GM12878 (cell line): ENCODE results near the gene CDH4. TPM values are rescaled to one million over a fixed set of nuclear protein-coding genes. Genes with fewer than 3 reads are reported as not detected.

Source experiments
- ATAC-seq: fragments of 200-7000 bp; cut with Tn5 transposase; 3 replicates; pipeline ENCODE4 v1.9.1; 2020; ENCODE audit warnings: mild to moderate bottlenecking, moderate library complexity
- BruUV-seq: library from RNA; stranded (reverse); fragments of 400-500 nt; replicated peaks from 2 replicates; lab custom pipeline; 2021; lab: Mats Ljungman, UMichigan
- CTCF ChIA-PET: fragments of 300-600 bp; sonication (Branson Sonifier 250); formaldehyde crosslinking; extraction: SDS; loops from one replicate; lab custom pipeline; 2021; ENCODE audit warnings: inconsistent platforms; lab: Yijun Ruan, JAX
- POLR2A ChIA-PET: fragments of 350-600 bp; formaldehyde crosslinking; extraction: SDS; loops from one replicate; lab custom pipeline; 2021; ENCODE audit warnings: inconsistent platforms; lab: Charles Lee
- RAD21 ChIA-PET: fragments of 300-600 bp; sonication (Branson Sonifier 250); formaldehyde crosslinking; loops from one replicate; lab custom pipeline; 2023; ENCODE audit warnings: antibody characterized with exemption; ENCODE audit not compliant: unreplicated experiment; lab: Charles Lee
- SMC1A ChIA-PET: fragments of 300-600 bp; sonication (Branson Sonifier 250); formaldehyde crosslinking; loops from one replicate; lab custom pipeline; 2023; ENCODE audit not compliant: unreplicated experiment, uncharacterized antibody; lab: Charles Lee
- DNase-seq: peaks from one replicate; pipeline ENCODE4 v3.0.0-alpha.2; 2011; ENCODE audit warnings: low read depth, low spot score
- FAIRE-seq: peaks from 3 replicates; lab custom pipeline; 2011; peaks lifted over from hg19 to GRCh38; lab: Jason Lieb, UNC
- H2AFZ ChIP-seq: 2 replicates; pipeline ENCODE4 v1.6.0; 2011; ENCODE audit warnings: low read depth, low read length, control low read depth; ENCODE audit not compliant: control insufficient read depth
- H3K27ac ChIP-seq: 2 replicates; pipeline ENCODE4 v1.5.1; 2011; ENCODE audit warnings: control low read depth; ENCODE audit not compliant: control insufficient read depth, insufficient read depth
- H3K27me3 ChIP-seq, 2 experiments: replicated peaks in 1 of 2; 2 replicates each; pipeline versions ENCODE4 v1.6.0 to v1.6.1; 2011; ENCODE audit warnings: low read length in 1 of 2; ENCODE audit not compliant: control insufficient read depth in 2 of 2, insufficient read depth in 2 of 2
- H3K36me3 ChIP-seq, 2 experiments: 2 replicates each; pipeline ENCODE4 v1.5.1; 2011; ENCODE audit warnings: low read length in 1 of 2; ENCODE audit not compliant: control insufficient read depth in 2 of 2, insufficient read depth in 2 of 2
- H3K4me1 ChIP-seq: 2 replicates; pipeline ENCODE4 v1.6.1; 2011; ENCODE audit warnings: mild to moderate bottlenecking, low read length, moderate library complexity, mixed read lengths; ENCODE audit not compliant: control insufficient read depth, insufficient read depth
- H3K4me2 ChIP-seq: 2 replicates; pipeline ENCODE4 v1.6.0; 2011; ENCODE audit warnings: control low read depth; ENCODE audit not compliant: control insufficient read depth, insufficient read depth
- H3K4me3 ChIP-seq: fragments of 200-600 bp; sonication (generic); 2 replicates; pipeline ENCODE4 v1.5.1; 2016
- H3K79me2 ChIP-seq: 2 replicates; pipeline ENCODE4 v1.6.0; 2011; ENCODE audit warnings: low read length; ENCODE audit not compliant: control insufficient read depth, insufficient read depth
- H3K9ac ChIP-seq: 2 replicates; pipeline ENCODE4 v1.8.0; 2011; ENCODE audit warnings: low read length, control low read depth, mixed read lengths; ENCODE audit not compliant: control insufficient read depth, insufficient read depth
- H3K9me3 ChIP-seq: replicated peaks from 3 replicates; pipeline ENCODE4 v1.5.1; 2011; ENCODE audit warnings: mild to moderate bottlenecking, low read length; ENCODE audit not compliant: control insufficient read depth, insufficient read depth
- H4K20me1 ChIP-seq: 2 replicates; pipeline ENCODE4 v1.6.0; 2011; ENCODE audit not compliant: control insufficient read depth, insufficient read depth
- BRCA1 ChIP-seq: IDR thresholded peaks from 2 replicates; pipeline ENCODE4 v1.6.1; 2011; ENCODE audit warnings: low read depth, low read length, improper control_type of control experiment
- HDAC6 ChIP-seq: fragments of 200-600 bp; sonication (generic); IDR thresholded peaks from one replicate; pipeline ENCODE4 v1.8.0; 2017; ENCODE audit warnings: antibody characterized with exemption; ENCODE audit not compliant: unreplicated experiment
- KDM1A ChIP-seq: fragments of 200-600 bp; sonication (generic); IDR thresholded peaks from 2 replicates; pipeline ENCODE4 v1.6.1; 2016; ENCODE audit warnings: borderline replicate concordance
- LARP7 ChIP-seq: fragments of 450-650 bp; IDR thresholded peaks from 2 replicates; pipeline ENCODE4 v1.6.1; 2017; ENCODE audit warnings: mild to moderate bottlenecking
- MYC ChIP-seq: IDR thresholded peaks from 2 replicates; pipeline ENCODE4 v1.6.1; 2011; ENCODE audit warnings: mild to moderate bottlenecking, low read length, moderate library complexity, inconsistent platforms; ENCODE audit not compliant: insufficient read depth, insufficient replicate concordance, insufficient read length, severe bottlenecking
- NFYA ChIP-seq: IDR thresholded peaks from 2 replicates; pipeline ENCODE4 v1.6.1; 2011; ENCODE audit warnings: low read depth, mild to moderate bottlenecking, low read length, improper control_type of control experiment, borderline replicate concordance
- SIX5 ChIP-seq: IDR thresholded peaks from 2 replicates; pipeline ENCODE4 v1.6.1; 2011; ENCODE audit warnings: mild to moderate bottlenecking, low read depth, low read length, moderate library complexity; ENCODE audit not compliant: severe bottlenecking
- ZNF274 ChIP-seq: IDR thresholded peaks from one replicate; pipeline ENCODE4 v1.8.0; 2011; ENCODE audit not compliant: insufficient read length, insufficient read depth
- WGBS: methylation state at CpG from one replicate; pipeline ENCODE4 v1.1.6; 2016; ENCODE audit warnings: low lambda C conversion rate; ENCODE audit not compliant: insufficient replicate concordance, insufficient coverage; ENCODE audit errors: missing lambda C conversion rate; 5-methylcytosine and 5-hydroxymethylcytosine counted together
- in situ Hi-C: fragments of 300-500 bp; cut with MboI; formaldehyde crosslinking; loops from 9 replicates; pipeline ENCODE4 v1.14.3; 2018; ENCODE audit warnings: mixed read lengths
- intact Hi-C: fragments of 100-400 bp; cut with micrococcal nuclease; formaldehyde crosslinking; loops from one replicate; pipeline ENCODE4 v1.14.2; 2022; ENCODE audit not compliant: unreplicated experiment
- polyA plus RNA-seq, 11 experiments: library from polyadenylated mRNA; depleted of rRNA in 4 of 11; unstranded in 6 of 11; stranded (reverse) in 5 of 11; fragments of >200 nt; fragmentation: Nextera tagmentation in 4 of 11; fragmentation: Illumina TruSeq in 1 of 11; extraction: Ambion mirVana in 4 of 11; extraction: Trizol in 1 of 11; gene quantifications; 1 replicate in 1 of 11; 2 replicates in 10 of 11; pipeline versions ENCODE4 v1.2.1 to v1.2.3, GENCODE V29; 2011 to 2016; ENCODE audit warnings: inconsistent platforms in 2 of 11, missing spikeins in 2 of 11, low read depth in 1 of 11
- total RNA-seq, 4 experiments: library from RNA; depleted of rRNA in 3 of 4; stranded (reverse); fragments of >200 nt in 3 of 4; fragmentation: Illumina TruSeq in 1 of 4; extraction: Trizol in 1 of 4; gene quantifications; 2 replicates each; pipeline versions ENCODE4 v1.2.1 to v1.2.3, GENCODE V29; 2013 to 2021
- TF ChIP-seq, protein P1 (sequence below): fragments of 450-650 bp; formaldehyde crosslinking; IDR thresholded peaks from 2 replicates; pipeline ENCODE4 v1.5.0; 2022; ENCODE audit warnings: mild to moderate bottlenecking, missing genetic modification characterization
- TF ChIP-seq, protein P2 (sequence below), 3 experiments: IDR thresholded peaks in 2 of 3; conservative IDR thresholded peaks in 1 of 3; 2 replicates each; pipeline ENCODE4 v1.5.1; 2011; ENCODE audit warnings: low read depth in 3 of 3, low read length in 3 of 3, mild to moderate bottlenecking in 3 of 3, control low read depth in 2 of 3, moderate library complexity in 2 of 3, inconsistent platforms in 1 of 3, mixed read lengths in 1 of 3; ENCODE audit not compliant: control insufficient read depth in 2 of 3, insufficient read depth in 1 of 3; ENCODE audit errors: extremely low read depth in 1 of 3

The CDH4 gene
- total and polyA plus RNA-seq, 10 of the 15 experiments (the other 5 are each of a cell fraction or from before 2014, with no cell fraction given): not detected

GRCh38 chr20:61361501-61361900, 109.4 kb downstream of the CDH4 start:
- Histone ChIP-seq H3K79me2 (no peaks in the 10 kb centered on the region), H4K20me1 (no peaks in the 10 kb centered on the region), H2AFZ (no peak overlapping the region), H3K36me3 (no peaks in the 10 kb centered on the region), H3K27me3 (no peaks in the 10 kb centered on the region), H3K9ac (no peak overlapping the region), H3K4me2 (no peak overlapping the region), H3K27ac (no peak overlapping the region), H3K4me3 (no peak overlapping the region), H3K4me1 (no peaks in the 10 kb centered on the region), H3K9me3 (no peaks in the 10 kb centered on the region; the same call in 2 of the 3 replicates)
- TF ChIP-seq, protein P1, sequence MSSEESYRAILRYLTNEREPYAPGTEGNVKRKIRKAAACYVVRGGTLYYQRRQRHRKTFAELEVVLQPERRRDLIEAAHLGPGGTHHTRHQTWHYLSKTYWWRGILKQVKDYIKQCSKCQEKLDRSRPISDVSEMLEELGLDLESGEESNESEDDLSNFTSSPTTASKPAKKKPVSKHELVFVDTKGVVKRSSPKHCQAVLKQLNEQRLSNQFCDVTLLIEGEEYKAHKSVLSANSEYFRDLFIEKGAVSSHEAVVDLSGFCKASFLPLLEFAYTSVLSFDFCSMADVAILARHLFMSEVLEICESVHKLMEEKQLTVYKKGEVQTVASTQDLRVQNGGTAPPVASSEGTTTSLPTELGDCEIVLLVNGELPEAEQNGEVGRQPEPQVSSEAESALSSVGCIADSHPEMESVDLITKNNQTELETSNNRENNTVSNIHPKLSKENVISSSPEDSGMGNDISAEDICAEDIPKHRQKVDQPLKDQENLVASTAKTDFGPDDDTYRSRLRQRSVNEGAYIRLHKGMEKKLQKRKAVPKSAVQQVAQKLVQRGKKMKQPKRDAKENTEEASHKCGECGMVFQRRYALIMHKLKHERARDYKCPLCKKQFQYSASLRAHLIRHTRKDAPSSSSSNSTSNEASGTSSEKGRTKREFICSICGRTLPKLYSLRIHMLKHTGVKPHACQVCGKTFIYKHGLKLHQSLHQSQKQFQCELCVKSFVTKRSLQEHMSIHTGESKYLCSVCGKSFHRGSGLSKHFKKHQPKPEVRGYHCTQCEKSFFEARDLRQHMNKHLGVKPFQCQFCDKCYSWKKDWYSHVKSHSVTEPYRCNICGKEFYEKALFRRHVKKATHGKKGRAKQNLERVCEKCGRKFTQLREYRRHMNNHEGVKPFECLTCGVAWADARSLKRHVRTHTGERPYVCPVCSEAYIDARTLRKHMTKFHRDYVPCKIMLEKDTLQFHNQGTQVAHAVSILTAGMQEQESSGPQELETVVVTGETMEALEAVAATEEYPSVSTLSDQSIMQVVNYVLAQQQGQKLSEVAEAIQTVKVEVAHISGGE (CRISPR knock-in tag): no peak
- TF ChIP-seq LARP7: no peak
- no peak for TF ChIP-seq MYC
- no peak for TF ChIP-seq KDM1A
- no peak for TF ChIP-seq ZNF274
- TF ChIP-seq BRCA1: no peak
- no peak for TF ChIP-seq NFYA
- no peak for TF ChIP-seq HDAC6
- TF ChIP-seq SIX5: no peak
- TF ChIP-seq, protein P2, sequence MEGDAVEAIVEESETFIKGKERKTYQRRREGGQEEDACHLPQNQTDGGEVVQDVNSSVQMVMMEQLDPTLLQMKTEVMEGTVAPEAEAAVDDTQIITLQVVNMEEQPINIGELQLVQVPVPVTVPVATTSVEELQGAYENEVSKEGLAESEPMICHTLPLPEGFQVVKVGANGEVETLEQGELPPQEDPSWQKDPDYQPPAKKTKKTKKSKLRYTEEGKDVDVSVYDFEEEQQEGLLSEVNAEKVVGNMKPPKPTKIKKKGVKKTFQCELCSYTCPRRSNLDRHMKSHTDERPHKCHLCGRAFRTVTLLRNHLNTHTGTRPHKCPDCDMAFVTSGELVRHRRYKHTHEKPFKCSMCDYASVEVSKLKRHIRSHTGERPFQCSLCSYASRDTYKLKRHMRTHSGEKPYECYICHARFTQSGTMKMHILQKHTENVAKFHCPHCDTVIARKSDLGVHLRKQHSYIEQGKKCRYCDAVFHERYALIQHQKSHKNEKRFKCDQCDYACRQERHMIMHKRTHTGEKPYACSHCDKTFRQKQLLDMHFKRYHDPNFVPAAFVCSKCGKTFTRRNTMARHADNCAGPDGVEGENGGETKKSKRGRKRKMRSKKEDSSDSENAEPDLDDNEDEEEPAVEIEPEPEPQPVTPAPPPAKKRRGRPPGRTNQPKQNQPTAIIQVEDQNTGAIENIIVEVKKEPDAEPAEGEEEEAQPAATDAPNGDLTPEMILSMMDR (IDR thresholded peaks at IDR 0.05 in 2 of 3, conservative IDR thresholded peaks at IDR 0.05 in 1 of 3; ENCODE audit: control insufficient read depth in 2 of 3, extremely low read depth in 1 of 3, insufficient read depth in 1 of 3, low read depth in 3 of 3, low read length in 3 of 3): no peak
- RAD21 ChIA-PET: no interaction called here
- SMC1A ChIA-PET: no interaction called here
- intact Hi-C loops (no loop called here), in situ Hi-C loops (no loop called here)
- WGBS: 67% methylated on average over 14 of the region's 14 CpGs
- FAIRE-seq (no peak), ATAC-seq (no peak), DNase-seq (no peak)
- BruUV-seq: no TSS peak
- POLR2A ChIA-PET: no interaction called here
- CTCF ChIA-PET: no interaction called here
